ENCODE data around the gene TEDC1.

DNA sequence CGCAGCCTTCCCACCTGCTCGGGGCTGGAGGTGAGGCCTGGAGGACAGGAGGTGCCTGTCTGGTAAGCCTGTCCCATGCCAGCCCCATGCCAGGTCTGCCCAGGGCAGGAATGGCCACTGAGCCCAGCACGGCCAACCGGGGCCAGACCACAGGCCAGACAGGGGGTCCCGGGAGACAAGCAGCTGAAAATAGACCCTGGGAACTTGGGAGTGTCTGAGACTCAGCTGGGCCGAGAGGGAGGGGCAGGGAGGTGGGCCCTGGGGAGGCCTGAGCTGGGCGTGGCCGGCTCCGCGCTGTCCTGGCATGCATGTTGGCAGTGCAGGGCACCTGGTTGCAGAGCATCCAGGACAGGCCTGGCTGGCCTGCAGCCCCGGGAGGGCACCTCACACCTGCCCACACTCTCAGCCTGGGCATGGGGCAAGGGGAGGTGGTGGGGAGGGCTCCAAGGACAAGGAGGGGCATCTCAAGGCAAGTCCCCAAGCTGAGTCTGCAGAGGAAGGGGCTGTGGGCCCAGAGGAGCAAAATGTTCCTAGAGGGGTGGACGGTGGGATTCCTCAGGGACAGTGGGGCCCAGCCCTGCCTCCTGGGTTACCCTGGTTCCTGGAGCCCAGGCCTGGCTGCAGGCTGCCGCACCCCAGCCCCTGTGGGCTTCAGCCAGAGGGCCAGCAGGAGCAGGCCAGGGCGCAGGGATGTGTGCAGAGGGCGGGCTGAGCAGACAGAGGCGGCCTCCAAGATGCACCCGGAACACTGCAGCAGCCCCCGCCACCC is 7.6 kb upstream of the TEDC1 start:
- TF ChIP-seq, protein P1, sequence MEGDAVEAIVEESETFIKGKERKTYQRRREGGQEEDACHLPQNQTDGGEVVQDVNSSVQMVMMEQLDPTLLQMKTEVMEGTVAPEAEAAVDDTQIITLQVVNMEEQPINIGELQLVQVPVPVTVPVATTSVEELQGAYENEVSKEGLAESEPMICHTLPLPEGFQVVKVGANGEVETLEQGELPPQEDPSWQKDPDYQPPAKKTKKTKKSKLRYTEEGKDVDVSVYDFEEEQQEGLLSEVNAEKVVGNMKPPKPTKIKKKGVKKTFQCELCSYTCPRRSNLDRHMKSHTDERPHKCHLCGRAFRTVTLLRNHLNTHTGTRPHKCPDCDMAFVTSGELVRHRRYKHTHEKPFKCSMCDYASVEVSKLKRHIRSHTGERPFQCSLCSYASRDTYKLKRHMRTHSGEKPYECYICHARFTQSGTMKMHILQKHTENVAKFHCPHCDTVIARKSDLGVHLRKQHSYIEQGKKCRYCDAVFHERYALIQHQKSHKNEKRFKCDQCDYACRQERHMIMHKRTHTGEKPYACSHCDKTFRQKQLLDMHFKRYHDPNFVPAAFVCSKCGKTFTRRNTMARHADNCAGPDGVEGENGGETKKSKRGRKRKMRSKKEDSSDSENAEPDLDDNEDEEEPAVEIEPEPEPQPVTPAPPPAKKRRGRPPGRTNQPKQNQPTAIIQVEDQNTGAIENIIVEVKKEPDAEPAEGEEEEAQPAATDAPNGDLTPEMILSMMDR (IDR thresholded peaks at IDR 0.05) = no peak
- no peak for TF ChIP-seq POLR2A (IDR thresholded peaks at IDR 0.05)

All from testis (tissue), 2 donors.